G401.6 (cell line): ENCODE measurements around the gene ERCC1.
"Not testable (repeated sequence)": the region's sequence is repeated elsewhere in the genome, so short reads cannot be mapped to it uniquely, and the experiment has no call there.

Experiments
- FAIRE-seq: peaks from 2 replicates; lab custom pipeline; 2012; peaks lifted over from hg19 to GRCh38; lab: Jason Lieb, UNC

ERCC1 gene

GRCh38 chr19:45455707-45456499 is 32.2 kb upstream of the ERCC1 start:
- FAIRE-seq = peak; percentile 94

DNA sequence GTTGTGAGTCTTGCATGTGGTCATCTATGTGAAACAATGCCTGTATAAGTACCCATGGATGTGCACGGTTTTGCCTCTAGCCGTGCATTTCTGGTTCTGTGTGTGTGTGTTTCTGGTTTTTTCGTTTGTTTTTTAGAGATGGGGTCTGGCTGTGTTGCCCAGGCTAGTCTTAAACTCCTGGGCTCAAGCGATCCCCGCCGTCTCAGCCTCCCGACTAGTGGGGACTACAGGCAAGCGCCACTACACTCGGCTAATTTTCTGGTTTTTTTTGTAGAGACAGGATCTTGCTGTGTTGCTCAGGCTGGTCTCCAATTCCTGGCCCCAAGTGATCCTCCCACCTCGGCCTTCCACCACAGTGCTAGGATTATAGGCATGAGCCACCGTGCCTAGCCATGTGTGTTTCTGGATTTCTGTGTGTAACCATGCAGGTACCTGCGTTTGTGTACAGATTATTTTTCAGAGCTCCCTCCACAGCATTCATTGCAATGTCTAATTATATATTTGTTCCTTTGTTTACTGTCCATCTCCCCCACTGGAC is 28.2 kb upstream of the ERCC1 start:
- no peak for FAIRE-seq

GRCh38 chr19:45451131-45451849 is 27.6 kb upstream of the ERCC1 start:
- FAIRE-seq = no peak

DNA sequence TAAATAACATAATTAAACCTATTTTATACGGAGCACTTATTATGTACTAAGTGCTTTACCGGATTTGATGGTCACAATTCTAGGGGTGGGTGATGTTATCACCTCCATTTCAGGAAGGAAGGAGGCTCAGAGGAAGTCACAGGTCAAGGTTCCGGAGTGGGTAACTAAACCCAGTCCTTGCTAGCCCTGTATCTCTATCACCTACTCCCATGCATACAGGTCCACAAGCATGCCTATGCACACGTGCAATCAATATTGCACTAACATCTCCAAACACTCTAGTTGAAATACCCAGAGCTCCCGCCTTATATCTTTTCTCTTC is 26.3 kb upstream of the ERCC1 start:
- FAIRE-seq = no peak

GRCh38 chr19:45448887-45449299 is 25.2 kb upstream of the ERCC1 start:
- FAIRE-seq = no peak

GRCh38 chr19:45448425-45448756 is 24.7 kb upstream of the ERCC1 start:
- no peak for FAIRE-seq

- FAIRE-seq = no peak
Observed at GRCh38 chr19:45446944-45447343, 23.2 kb upstream of the ERCC1 start.

- FAIRE-seq = peak; percentile 25
Observed at GRCh38 chr19:45446295-45446694, 22.6 kb upstream of the ERCC1 start.

GRCh38 chr19:45445139-45445538 is 21.4 kb upstream of the ERCC1 start:
- FAIRE-seq = no peak

DNA sequence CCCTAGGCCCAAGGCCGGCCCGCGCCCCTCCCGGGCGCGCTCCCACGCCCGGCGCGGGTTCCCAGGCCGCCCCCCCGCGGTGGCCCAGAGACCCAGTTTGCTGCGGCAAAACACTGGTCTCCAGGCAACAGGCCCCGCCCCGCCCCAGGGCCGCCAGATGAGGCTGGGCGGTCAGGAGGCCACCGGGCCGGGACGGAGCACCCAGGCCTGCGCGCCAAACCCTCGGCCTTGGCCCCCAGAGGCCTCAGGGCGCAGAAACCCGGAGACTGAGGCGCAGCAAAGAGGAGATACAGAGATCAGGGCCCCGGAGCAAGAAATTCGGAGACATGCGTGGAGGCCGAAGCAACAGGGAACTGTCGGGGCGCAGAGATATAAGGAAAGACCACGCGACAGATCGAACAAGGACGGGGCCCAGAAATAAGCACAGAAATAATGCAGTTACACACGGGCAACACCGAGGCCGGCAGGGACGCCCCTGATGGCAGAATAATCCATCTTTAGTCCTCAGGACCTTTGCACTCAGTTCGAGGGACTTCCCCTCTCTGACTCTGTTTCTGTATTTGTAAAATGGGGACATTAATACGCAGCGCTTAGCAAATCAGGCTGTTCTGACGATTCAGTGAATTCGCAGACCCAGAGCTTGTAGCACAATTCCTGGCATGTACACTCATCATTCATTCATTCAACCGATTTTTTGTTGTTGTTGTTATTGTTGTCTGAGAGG is 20.8 kb upstream of the ERCC1 start:
- no peak for FAIRE-seq

GRCh38 chr19:45443462-45444317 is 20.0 kb upstream of the ERCC1 start:
- FAIRE-seq = peak; percentile 91

GRCh38 chr19:45442778-45443461 is 19.2 kb upstream of the ERCC1 start:
- no peak for FAIRE-seq

DNA sequence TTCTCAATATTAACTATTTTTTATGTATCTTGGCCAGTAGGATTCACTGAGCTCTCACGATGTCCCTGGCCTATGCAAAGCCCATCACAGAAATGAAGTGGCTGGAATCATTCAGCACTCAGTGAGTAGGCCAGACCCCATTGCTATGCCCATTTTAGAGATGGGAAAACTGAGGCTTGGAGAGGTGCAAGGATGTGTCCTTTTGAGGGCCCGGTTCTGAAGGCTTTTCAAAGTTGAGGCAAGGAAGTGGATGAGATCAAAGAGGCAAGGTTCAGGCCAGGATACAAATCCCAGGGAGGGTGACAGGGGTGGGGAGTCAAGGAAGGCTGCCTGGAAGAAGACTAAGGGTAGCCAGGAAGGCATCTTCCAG is 18.7 kb upstream of the ERCC1 start:
- no peak for FAIRE-seq

DNA sequence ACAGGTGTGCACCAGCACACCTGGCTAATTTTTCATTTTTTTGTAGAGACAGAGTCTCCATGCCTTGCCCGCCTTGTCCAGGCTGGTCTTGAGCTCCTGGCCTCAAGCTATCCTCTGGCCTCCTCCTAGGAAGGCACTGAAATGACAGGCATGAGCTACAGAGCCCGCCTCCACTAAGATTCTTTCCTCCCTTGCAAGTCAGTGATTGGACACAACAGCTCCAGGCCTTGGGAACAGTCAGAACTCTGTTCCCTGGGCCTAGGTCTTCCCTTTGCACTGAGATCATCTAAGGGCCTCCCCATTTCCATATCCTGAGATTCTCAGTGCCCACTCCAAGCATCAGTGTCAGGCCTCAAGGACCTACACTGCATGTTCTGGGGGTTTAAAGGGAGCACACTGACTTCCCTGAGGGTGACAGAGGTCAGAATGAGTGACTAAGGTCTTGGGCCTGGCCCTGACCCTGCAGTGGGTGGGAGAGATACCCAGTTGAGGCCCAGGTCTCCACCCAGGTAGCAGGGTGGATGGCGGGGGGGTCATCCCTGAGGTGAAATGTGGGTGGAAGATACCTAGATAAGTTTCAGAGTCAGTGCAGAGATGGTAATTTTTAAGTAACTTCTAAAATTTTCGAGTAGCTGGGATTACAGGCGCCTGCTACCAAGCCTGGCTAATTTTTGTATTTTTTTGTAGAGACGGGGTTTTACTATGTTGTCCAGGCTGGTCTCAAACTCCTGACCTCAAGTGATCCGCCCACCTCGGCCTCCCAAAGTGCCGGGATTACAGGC is 17.3 kb upstream of the ERCC1 start:
- FAIRE-seq = peak; percentile 93

GRCh38 chr19:45440259-45440638 is 16.5 kb upstream of the ERCC1 start:
- no peak for FAIRE-seq

DNA sequence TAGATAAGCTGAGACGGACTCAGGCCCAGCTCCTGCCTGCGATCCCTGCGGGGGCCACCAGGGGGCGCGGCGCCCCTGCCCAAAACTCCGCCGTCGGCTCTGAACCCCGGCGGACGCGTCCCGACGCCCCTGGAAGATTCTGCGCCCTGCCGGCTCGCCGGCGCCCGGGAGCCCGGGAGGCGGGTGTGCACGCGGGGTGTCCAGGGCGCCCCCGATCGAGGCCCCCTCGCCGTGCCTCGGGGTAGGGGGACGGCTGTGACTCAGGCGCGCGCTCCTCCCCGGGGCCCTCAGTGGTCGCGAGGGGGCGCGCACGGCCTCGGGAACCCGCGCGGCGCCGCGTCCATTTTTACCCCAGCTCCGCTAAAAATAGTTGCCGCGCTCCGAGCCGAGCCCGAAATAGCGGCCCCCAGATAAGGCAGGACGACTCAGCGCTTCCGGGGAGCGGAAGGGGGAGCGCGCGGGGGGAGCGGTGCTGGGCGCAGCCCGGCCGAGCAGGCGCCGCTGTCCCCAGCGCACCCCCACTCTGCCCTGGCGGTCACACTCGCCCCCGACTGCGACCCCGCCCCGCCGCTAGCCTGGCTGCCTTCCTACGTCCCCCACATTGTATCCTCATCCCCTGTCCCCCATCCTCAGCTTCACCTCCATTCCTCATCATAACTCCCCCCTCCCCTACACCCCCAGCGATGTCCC is 16.0 kb upstream of the ERCC1 start:
- no peak for FAIRE-seq

DNA sequence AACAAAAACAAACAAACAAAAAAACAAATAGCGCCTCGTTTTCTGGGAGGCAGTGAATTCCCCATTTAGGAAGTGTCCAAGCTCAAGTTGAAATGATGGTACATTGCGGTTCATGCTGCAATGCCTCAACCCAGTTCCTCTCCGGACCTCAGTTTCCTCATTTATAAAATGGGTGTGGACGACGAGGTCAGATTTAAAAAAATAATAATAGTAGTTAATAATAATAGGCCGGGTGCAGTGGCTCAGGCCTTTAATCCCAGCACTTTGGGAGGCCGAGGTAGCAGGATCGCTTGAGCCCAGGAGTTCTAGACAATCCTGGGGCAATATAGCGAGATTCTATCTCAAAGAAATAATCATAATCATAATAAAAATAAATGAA is 15.5 kb upstream of the ERCC1 start:
- FAIRE-seq = no peak

- FAIRE-seq = no peak
Observed at GRCh38 chr19:45437328-45437727, 13.6 kb upstream of the ERCC1 start.

DNA sequence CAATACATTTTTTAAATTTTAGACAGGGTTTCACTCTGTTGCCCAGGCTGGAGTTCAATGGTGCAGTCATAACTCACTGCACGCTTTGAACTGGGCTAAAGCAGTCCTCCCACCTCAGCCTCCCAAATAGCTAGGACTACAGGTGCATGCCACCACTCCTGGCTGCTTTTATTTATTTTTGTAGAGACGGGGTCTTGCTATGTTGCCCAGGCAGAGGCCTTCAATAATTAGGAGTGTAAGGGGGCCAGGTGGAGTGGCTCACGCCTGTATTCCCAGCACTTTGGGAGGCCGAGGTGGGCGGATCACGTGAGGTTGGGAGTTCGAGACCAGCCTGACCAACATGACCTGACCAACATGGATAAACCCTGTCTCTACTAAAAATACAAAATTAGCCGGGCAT is 8.8 kb upstream of the ERCC1 start:
- not testable (repeated sequence) for FAIRE-seq

DNA sequence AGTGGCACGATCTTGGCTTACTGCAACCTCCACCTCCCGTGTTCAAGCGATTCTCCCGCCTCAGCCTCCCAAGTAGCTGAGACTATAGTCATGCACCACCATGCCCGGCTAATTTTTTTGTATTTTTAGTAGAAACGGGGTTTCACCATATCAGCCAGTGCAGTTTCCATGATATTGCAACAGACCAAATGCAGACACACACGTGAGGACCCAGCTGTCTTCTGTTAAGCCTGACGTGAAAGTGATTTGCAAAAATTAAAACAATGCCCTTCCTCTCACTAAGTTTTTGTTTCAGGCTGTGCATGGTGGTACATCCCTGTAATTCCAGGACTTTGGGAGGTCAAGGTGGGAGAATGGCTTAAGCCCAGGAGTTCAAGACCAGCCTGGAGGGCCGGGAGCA is 7.3 kb upstream of the ERCC1 start:
- not testable (repeated sequence) for FAIRE-seq
